Activated B cell treated with CpG ODN at 0.5 μM for 24 hours (primary cell): Measurements from ENCODE around the gene HEBP1. TPM values are rescaled to one million over a fixed set of nuclear protein-coding genes. Genes with fewer than 3 reads are reported as not detected.

Experiments
- ATAC-seq: fragments of 200-7000 bp; cut with Tn5 transposase; one replicate; pipeline ENCODE4 v1.10.0; 2021; ENCODE audit warnings: low read depth, mild to moderate bottlenecking, moderate library complexity
- CTCF ChIA-PET: fragments of 350-600 bp; sonication (Branson Sonifier 250); formaldehyde crosslinking; loops from one replicate; lab custom pipeline; 2021; ENCODE audit warnings: antibody characterized with exemption; lab: Charles Lee
- POLR2A ChIA-PET: fragments of 350-600 bp; sonication (Branson Sonifier 250); formaldehyde crosslinking; loops from one replicate; lab custom pipeline; 2021; ENCODE audit warnings: antibody characterized with exemption; lab: Charles Lee
- DNase-seq: peaks from one replicate; pipeline ENCODE4 v3.0.0; 2022
- H3K27ac Mint-ChIP-seq: one replicate; pipeline ENCODE4 v1.8.0; 2020; ENCODE audit warnings: mixed read lengths
- H3K27me3 Mint-ChIP-seq: one replicate; pipeline ENCODE4 v1.8.0; 2021; ENCODE audit warnings: mixed read lengths
- H3K36me3 Mint-ChIP-seq: one replicate; pipeline ENCODE4 v1.8.0; 2021; ENCODE audit warnings: low read depth, mixed read lengths
- H3K4me1 Mint-ChIP-seq: one replicate; pipeline ENCODE4 v1.8.0; 2021; ENCODE audit warnings: mixed read lengths
- H3K4me3 Mint-ChIP-seq: one replicate; pipeline ENCODE4 v1.8.0; 2020; ENCODE audit warnings: mild to moderate bottlenecking, mixed read lengths
- H3K9me3 Mint-ChIP-seq: one replicate; pipeline ENCODE4 v1.8.0; 2020; ENCODE audit warnings: mixed read lengths
- intact Hi-C: fragments of 100-400 bp; cut with micrococcal nuclease; formaldehyde crosslinking; loops from one replicate; pipeline ENCODE4 v1.15.1; 2024
- total RNA-seq: library from RNA; stranded (reverse); gene quantifications from 2 replicates; pipeline ENCODE4 v1.2.3, GENCODE V29; 2022
- TF ChIP-seq, protein P1 (sequence below): fragments of 200-600 bp; IDR thresholded peaks from one replicate; pipeline ENCODE4 v1.8.0; 2022; ENCODE audit warnings: antibody characterized with exemption, mild to moderate bottlenecking

The HEBP1 gene
- total RNA-seq, 1 donor from 2014 or later = 12.0 TPM

DNA sequence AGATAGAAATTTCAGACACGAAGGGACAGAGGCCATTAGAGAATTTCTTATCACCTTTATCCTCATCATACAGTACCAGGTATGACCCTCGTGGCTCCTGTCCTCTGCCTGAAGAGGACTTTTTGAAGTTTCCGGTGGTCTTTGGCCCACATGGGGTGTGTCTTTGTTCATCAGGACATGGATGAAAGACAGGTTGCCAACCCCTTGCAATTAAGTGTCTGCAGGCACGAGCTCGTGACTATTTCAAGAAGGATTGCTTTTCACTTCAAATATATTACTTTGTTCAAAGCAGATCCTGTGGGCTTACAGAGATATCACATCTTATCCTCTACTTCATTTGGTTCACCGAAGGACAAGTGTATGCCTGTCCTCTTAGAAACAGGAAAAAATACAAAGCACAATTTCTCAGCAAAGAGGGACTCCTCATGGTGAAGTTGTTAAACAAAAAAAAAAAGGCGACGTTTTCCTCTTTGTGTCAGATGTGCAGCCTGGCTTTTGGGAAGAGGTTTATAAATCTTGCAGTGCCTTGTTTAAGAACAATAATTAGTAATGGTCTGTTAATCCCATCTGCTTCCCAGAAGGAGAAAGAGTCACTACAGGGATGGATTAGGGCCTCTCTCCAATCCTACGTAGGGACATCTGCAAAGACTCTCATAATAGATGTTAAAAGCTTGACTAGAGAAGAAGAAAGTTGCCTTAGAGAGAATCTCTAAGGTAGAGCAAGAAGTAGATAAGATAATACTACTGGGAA, 30.7 kb upstream of the HEBP1 start:
- H3K4me3 Mint-ChIP-seq = no peak overlapping the region
- intact Hi-C loops = no loop called here
- ChIA-PET CTCF (no interaction called here), POLR2A (no interaction called here)
- H3K27me3 Mint-ChIP-seq = peaks cover 15% of the 10 kb centered on the region
- H3K27ac Mint-ChIP-seq = no peak overlapping the region
- no peaks in the 10 kb centered on the region for H3K9me3 Mint-ChIP-seq
- H3K4me1 Mint-ChIP-seq = no peaks in the 10 kb centered on the region
- H3K36me3 Mint-ChIP-seq = no peaks in the 10 kb centered on the region
- no peak for DNase-seq
- TF ChIP-seq, protein P1, sequence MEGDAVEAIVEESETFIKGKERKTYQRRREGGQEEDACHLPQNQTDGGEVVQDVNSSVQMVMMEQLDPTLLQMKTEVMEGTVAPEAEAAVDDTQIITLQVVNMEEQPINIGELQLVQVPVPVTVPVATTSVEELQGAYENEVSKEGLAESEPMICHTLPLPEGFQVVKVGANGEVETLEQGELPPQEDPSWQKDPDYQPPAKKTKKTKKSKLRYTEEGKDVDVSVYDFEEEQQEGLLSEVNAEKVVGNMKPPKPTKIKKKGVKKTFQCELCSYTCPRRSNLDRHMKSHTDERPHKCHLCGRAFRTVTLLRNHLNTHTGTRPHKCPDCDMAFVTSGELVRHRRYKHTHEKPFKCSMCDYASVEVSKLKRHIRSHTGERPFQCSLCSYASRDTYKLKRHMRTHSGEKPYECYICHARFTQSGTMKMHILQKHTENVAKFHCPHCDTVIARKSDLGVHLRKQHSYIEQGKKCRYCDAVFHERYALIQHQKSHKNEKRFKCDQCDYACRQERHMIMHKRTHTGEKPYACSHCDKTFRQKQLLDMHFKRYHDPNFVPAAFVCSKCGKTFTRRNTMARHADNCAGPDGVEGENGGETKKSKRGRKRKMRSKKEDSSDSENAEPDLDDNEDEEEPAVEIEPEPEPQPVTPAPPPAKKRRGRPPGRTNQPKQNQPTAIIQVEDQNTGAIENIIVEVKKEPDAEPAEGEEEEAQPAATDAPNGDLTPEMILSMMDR = no peak
- no peak for ATAC-seq

GRCh38 chr12:13028825-13029570, 28.9 kb upstream of the HEBP1 start:
- DNase-seq (no peak), ATAC-seq (no peak)
- intact Hi-C loops = no loop called here
- POLR2A ChIA-PET = no interaction called here
- no peak overlapping the region for H3K4me3 Mint-ChIP-seq
- H3K9me3 Mint-ChIP-seq = no peaks in the 10 kb centered on the region
- H3K27ac Mint-ChIP-seq = no peak overlapping the region
- peaks cover 18% of the 10 kb centered on the region for H3K27me3 Mint-ChIP-seq
- no peaks in the 10 kb centered on the region for H3K36me3 Mint-ChIP-seq
- TF ChIP-seq, protein P1 = no peak
- no peaks in the 10 kb centered on the region for H3K4me1 Mint-ChIP-seq
- CTCF ChIA-PET = no interaction called here

- DNase-seq = no peak
- TF ChIP-seq, protein P1 = no peak
- ChIA-PET CTCF (no interaction called here), POLR2A (no interaction called here)
- no peak for ATAC-seq
- Mint-ChIP-seq H3K27me3 (peaks cover 22% of the 10 kb centered on the region), H3K4me3 (no peak overlapping the region), H3K4me1 (no peaks in the 10 kb centered on the region), H3K9me3 (no peaks in the 10 kb centered on the region), H3K27ac (no peak overlapping the region), H3K36me3 (no peaks in the 10 kb centered on the region)
- intact Hi-C loops = no loop called here
These were observed 27.4 kb upstream of the HEBP1 start for GRCh38 chr12:13027508-13027907.

DNA sequence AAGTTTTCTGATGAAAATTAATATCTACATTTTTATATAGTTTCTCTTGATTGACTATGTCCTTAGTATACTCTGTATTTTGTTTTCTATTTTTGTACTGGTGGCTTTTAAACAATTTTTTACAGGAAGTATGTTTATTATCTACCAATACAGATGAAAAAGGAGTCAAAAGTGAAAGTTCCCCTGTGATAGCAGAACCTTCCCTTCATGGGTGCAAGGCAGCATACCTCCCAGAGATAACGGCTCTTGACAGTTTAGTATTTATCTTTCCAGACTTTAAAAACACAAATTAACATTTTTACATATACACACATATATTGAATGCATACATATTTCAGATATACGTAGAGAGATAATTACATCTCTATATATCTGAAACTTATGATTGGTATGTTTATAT, 27.0 kb upstream of the HEBP1 start:
- POLR2A ChIA-PET = no interaction called here
- no peak for DNase-seq
- H3K27ac Mint-ChIP-seq = no peak overlapping the region
- no peaks in the 10 kb centered on the region for H3K9me3 Mint-ChIP-seq
- H3K27me3 Mint-ChIP-seq = peaks cover 22% of the 10 kb centered on the region
- no peak for ATAC-seq
- CTCF ChIA-PET = interaction anchor here (4.1 kb wide), 1 partner anchor 185 kb away, joined by 44 read pairs; no protein-coding TSS in a partner anchor
- intact Hi-C loops = no loop called here
- H3K4me1 Mint-ChIP-seq = no peaks in the 10 kb centered on the region
- no peaks in the 10 kb centered on the region for H3K36me3 Mint-ChIP-seq
- no peak overlapping the region for H3K4me3 Mint-ChIP-seq
- TF ChIP-seq, protein P1 = no peak

DNA sequence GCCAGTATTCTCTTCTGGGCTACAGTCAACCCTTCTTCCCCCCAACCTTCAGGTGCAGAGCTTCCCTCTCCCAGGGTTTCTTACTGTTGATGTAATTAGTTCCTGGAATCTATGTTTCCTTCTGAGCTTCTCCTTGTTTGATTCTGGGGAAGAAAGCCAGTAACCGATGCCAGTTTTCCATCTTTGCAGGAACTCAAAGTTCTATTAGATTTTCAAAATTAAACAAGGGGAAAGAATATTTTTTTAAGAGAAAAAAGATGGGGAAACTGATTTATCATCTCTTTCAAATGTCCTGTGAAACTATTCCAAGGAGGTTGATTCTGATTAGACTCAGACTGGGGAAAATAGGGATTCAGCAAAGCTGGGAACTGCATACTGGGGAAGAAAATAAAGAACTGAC, 26.2 kb upstream of the HEBP1 start:
- intact Hi-C loops = no loop called here
- CTCF ChIA-PET = interaction anchor here (4.1 kb wide), 1 partner anchor 186 kb away, joined by 44 read pairs; no protein-coding TSS in a partner anchor
- no peak for ATAC-seq

More for the DNA sequence above, 26.2 kb upstream of the HEBP1 start:
- POLR2A ChIA-PET = no interaction called here
- TF ChIP-seq, protein P1 = no peak
- H3K27me3 Mint-ChIP-seq = peaks cover 22% of the 10 kb centered on the region
- no peak for DNase-seq
- no peak overlapping the region for H3K27ac Mint-ChIP-seq
- no peaks in the 10 kb centered on the region for H3K36me3 Mint-ChIP-seq
- H3K9me3 Mint-ChIP-seq = no peaks in the 10 kb centered on the region
- H3K4me1 Mint-ChIP-seq = no peaks in the 10 kb centered on the region
- no peak overlapping the region for H3K4me3 Mint-ChIP-seq
